Liver (tissue), 9 donors: Measurements from ENCODE around the gene IL1A. TPM values are rescaled to one million over a fixed set of nuclear protein-coding genes. Genes with fewer than 3 reads are reported as not detected.

Experiments used
- DNase-seq: peaks from one replicate; pipeline ENCODE4 v3.0.0-alpha.2; 2017; ENCODE audit warnings: low spot score
- H3K27ac ChIP-seq, 2 donors: one replicate each; pipeline ENCODE4 v1.7.0; 2013; ENCODE audit warnings: inconsistent platforms in 2 of 2, low read length in 2 of 2, control low read depth in 1 of 2, low read depth in 1 of 2, mild to moderate bottlenecking in 1 of 2
- H3K27me3 ChIP-seq, 4 donors: one replicate each; pipeline versions ENCODE4 v1.6.1 to v1.7.0; 2013; ENCODE audit warnings: low read length in 3 of 4, inconsistent platforms in 1 of 4, mild to moderate bottlenecking in 1 of 4, moderate library complexity in 1 of 4; ENCODE audit not compliant: control insufficient read depth in 4 of 4, insufficient read depth in 4 of 4
- H3K36me3 ChIP-seq, 4 donors: one replicate each; pipeline versions ENCODE4 v1.6.1 to v1.7.0; 2013; ENCODE audit warnings: low read length in 3 of 4, mild to moderate bottlenecking in 3 of 4, low read depth in 1 of 4, moderate library complexity in 1 of 4; ENCODE audit not compliant: control insufficient read depth in 4 of 4, insufficient read depth in 3 of 4
- H3K4me1 ChIP-seq, 4 donors: one replicate each; pipeline versions ENCODE4 v1.6.1 to v1.7.0; 2013; ENCODE audit warnings: low read length in 3 of 4, mild to moderate bottlenecking in 3 of 4, moderate library complexity in 1 of 4; ENCODE audit not compliant: control insufficient read depth in 4 of 4, insufficient read depth in 4 of 4
- H3K4me3 ChIP-seq, 3 donors: one replicate each; pipeline versions ENCODE4 v1.6.1 to v1.7.0; 2013; ENCODE audit warnings: low read length in 3 of 3, control low read depth in 1 of 3, low read depth in 1 of 3, mild to moderate bottlenecking in 1 of 3
- H3K9ac ChIP-seq, 2 donors: one replicate each; pipeline ENCODE4 v1.7.0; 2013; ENCODE audit warnings: low read length in 2 of 2, mild to moderate bottlenecking in 2 of 2, moderate library complexity in 2 of 2, control low read depth in 1 of 2, low read depth in 1 of 2
- H3K9me3 ChIP-seq, 4 donors: one replicate each; pipeline versions ENCODE4 v1.6.1 to v1.7.0; 2013; ENCODE audit warnings: low read length in 3 of 4; ENCODE audit not compliant: control insufficient read depth in 4 of 4
- CTCF ChIP-seq: fragments of 150-350 bp; IDR thresholded peaks from 2 replicates; pipeline ENCODE4 v1.5.1; 2017; ENCODE audit warnings: improper control_type of control experiment, low read depth, low read length; ENCODE audit not compliant: missing input control
- EGR1 ChIP-seq, 2 donors: IDR thresholded peaks; 2 replicates each; pipeline ENCODE4 v1.6.1; 2016 to 2018; ENCODE audit warnings: antibody characterized with exemption in 2 of 2, low read depth in 2 of 2
- FOXA1 ChIP-seq: IDR thresholded peaks from 2 replicates; pipeline ENCODE4 v1.6.1; 2016; ENCODE audit warnings: antibody characterized with exemption
- FOXA2 ChIP-seq: IDR thresholded peaks from 2 replicates; pipeline ENCODE4 v1.6.1; 2016; ENCODE audit warnings: antibody characterized with exemption
- GABPA ChIP-seq, 2 donors: IDR thresholded peaks in 1 of 2; conservative IDR thresholded peaks in 1 of 2; 2 replicates each; pipeline ENCODE4 v1.6.1; 2016; ENCODE audit warnings: antibody characterized with exemption in 2 of 2, mild to moderate bottlenecking in 1 of 2, moderate library complexity in 1 of 2
- HNF4A ChIP-seq, 2 donors: conservative IDR thresholded peaks; 2 replicates each; pipeline ENCODE4 v1.6.1; 2016; ENCODE audit warnings: antibody characterized with exemption in 2 of 2, mild to moderate bottlenecking in 2 of 2
- HNF4G ChIP-seq: IDR thresholded peaks from 2 replicates; pipeline ENCODE4 v1.6.1; 2016; ENCODE audit warnings: antibody characterized with exemption
- NR2F2 ChIP-seq: IDR thresholded peaks from 2 replicates; pipeline ENCODE4 v1.6.1; 2016; ENCODE audit warnings: antibody characterized with exemption
- RAD21 ChIP-seq, 2 donors: IDR thresholded peaks; 2 replicates each; pipeline ENCODE4 v1.6.1; 2016; ENCODE audit warnings: antibody characterized with exemption in 2 of 2, mild to moderate bottlenecking in 2 of 2
- RXRA ChIP-seq, 2 donors: IDR thresholded peaks; 2 replicates each; pipeline ENCODE4 v1.6.1; 2017 to 2018; ENCODE audit warnings: antibody characterized with exemption in 2 of 2, mild to moderate bottlenecking in 1 of 2
- YY1 ChIP-seq: IDR thresholded peaks from 2 replicates; pipeline ENCODE4 v1.6.1; 2016; ENCODE audit warnings: antibody characterized with exemption, mild to moderate bottlenecking
- WGBS: extraction: QIAGEN DNeasy Blood & Tissue Kit; methylation state at CpG from one replicate; pipeline ENCODE4 v1.1.7; 2013; 5-methylcytosine and 5-hydroxymethylcytosine counted together
- polyA plus RNA-seq, 2 donors: library from polyadenylated mRNA; stranded (reverse) in 1 of 2; unstranded in 1 of 2; fragments of 200-250 nt in 1 of 2; fragments of >200 nt in 1 of 2; fragmentation: Nextera tagmentation in 1 of 2; extraction: Ambion mirVana in 1 of 2; gene quantifications; one replicate each; pipeline versions ENCODE4 v1.2.1 to v1.2.3, GENCODE V29; 2013 to 2015
- total RNA-seq, 2 donors: library from RNA; depleted of rRNA; stranded (reverse); fragments of >200 nt; gene quantifications; one replicate each; pipeline ENCODE4 v1.2.3, GENCODE V29; 2014
- TF ChIP-seq, protein P1 (sequence below): IDR thresholded peaks from 2 replicates; pipeline ENCODE4 v1.6.1; 2016; ENCODE audit warnings: antibody characterized with exemption
- TF ChIP-seq, protein P2 (sequence below): IDR thresholded peaks from 2 replicates; pipeline ENCODE4 v1.6.1; 2016; ENCODE audit warnings: antibody characterized with exemption
- TF ChIP-seq, protein P3 (sequence below): IDR thresholded peaks from 2 replicates; pipeline ENCODE4 v1.6.1; 2016; ENCODE audit warnings: antibody characterized with exemption, mild to moderate bottlenecking
- donor health status: healthy.
- donor health status: healthy.
- donor health status: healthy.
- donor health status: healthy.
- donor health status: healthy.

The IL1A gene
- total and polyA plus RNA-seq, 4 donors, result 0.05 TPM; not detected in 3

- Histone ChIP-seq H3K9me3 (no peaks in the 10 kb centered on the region), H3K4me1 (no peaks in the 10 kb centered on the region), H3K27ac (no peak overlapping the region), H3K27me3 (no peaks in the 10 kb centered on the region), H3K9ac (no peak overlapping the region), H3K36me3 (no peaks in the 10 kb centered on the region), H3K4me3 (no peak overlapping the region)
- DNase-seq, result no peak
- TF ChIP-seq FOXA1 (no peak), YY1 (no peak), HNF4A (conservative IDR thresholded peaks at IDR 0.05) (no peak), EGR1 (IDR thresholded peaks at IDR 0.05; ENCODE audit: low read depth in 2 of 2) (no peak), GABPA (IDR thresholded peaks at IDR 0.05 in 1 of 2, conservative IDR thresholded peaks at IDR 0.05 in 1 of 2) (no peak), FOXA2 (no peak), RAD21 (IDR thresholded peaks at IDR 0.05) (no peak), CTCF (no peak), NR2F2 (no peak), HNF4G (no peak), RXRA (IDR thresholded peaks at IDR 0.05) (no peak)
- TF ChIP-seq, protein P1, sequence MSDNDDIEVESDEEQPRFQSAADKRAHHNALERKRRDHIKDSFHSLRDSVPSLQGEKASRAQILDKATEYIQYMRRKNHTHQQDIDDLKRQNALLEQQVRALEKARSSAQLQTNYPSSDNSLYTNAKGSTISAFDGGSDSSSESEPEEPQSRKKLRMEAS, result no peak
- TF ChIP-seq, protein P2, sequence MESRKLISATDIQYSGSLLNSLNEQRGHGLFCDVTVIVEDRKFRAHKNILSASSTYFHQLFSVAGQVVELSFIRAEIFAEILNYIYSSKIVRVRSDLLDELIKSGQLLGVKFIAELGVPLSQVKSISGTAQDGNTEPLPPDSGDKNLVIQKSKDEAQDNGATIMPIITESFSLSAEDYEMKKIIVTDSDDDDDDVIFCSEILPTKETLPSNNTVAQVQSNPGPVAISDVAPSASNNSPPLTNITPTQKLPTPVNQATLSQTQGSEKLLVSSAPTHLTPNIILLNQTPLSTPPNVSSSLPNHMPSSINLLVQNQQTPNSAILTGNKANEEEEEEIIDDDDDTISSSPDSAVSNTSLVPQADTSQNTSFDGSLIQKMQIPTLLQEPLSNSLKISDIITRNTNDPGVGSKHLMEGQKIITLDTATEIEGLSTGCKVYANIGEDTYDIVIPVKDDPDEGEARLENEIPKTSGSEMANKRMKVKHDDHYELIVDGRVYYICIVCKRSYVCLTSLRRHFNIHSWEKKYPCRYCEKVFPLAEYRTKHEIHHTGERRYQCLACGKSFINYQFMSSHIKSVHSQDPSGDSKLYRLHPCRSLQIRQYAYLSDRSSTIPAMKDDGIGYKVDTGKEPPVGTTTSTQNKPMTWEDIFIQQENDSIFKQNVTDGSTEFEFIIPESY, result no peak
- TF ChIP-seq, protein P3, sequence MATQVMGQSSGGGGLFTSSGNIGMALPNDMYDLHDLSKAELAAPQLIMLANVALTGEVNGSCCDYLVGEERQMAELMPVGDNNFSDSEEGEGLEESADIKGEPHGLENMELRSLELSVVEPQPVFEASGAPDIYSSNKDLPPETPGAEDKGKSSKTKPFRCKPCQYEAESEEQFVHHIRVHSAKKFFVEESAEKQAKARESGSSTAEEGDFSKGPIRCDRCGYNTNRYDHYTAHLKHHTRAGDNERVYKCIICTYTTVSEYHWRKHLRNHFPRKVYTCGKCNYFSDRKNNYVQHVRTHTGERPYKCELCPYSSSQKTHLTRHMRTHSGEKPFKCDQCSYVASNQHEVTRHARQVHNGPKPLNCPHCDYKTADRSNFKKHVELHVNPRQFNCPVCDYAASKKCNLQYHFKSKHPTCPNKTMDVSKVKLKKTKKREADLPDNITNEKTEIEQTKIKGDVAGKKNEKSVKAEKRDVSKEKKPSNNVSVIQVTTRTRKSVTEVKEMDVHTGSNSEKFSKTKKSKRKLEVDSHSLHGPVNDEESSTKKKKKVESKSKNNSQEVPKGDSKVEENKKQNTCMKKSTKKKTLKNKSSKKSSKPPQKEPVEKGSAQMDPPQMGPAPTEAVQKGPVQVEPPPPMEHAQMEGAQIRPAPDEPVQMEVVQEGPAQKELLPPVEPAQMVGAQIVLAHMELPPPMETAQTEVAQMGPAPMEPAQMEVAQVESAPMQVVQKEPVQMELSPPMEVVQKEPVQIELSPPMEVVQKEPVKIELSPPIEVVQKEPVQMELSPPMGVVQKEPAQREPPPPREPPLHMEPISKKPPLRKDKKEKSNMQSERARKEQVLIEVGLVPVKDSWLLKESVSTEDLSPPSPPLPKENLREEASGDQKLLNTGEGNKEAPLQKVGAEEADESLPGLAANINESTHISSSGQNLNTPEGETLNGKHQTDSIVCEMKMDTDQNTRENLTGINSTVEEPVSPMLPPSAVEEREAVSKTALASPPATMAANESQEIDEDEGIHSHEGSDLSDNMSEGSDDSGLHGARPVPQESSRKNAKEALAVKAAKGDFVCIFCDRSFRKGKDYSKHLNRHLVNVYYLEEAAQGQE, result no peak
- WGBS, result 90% methylated on average over 4 of the region's 4 CpGs
Measured at GRCh38 chr2:112787729-112788393, 3.6 kb upstream of the IL1A start.

- Histone ChIP-seq H3K9me3 (no peaks in the 10 kb centered on the region), H3K4me3 (no peak overlapping the region), H3K9ac (no peak overlapping the region), H3K27me3 (no peaks in the 10 kb centered on the region), H3K36me3 (no peaks in the 10 kb centered on the region), H3K27ac (no peak overlapping the region), H3K4me1 (no peaks in the 10 kb centered on the region)
- DNase-seq, result no peak
- TF ChIP-seq NR2F2 (no peak), RAD21 (IDR thresholded peaks at IDR 0.05) (no peak)
- 94% methylated on average over 3 of the region's 3 CpGs for WGBS
Measured at GRCh38 chr2:112787294-112787693, 3.0 kb upstream of the IL1A start.
